EH (cell line): ENCODE results near the gene RBM48.
"Not testable (repeated sequence)": the region's sequence is repeated elsewhere in the genome, so short reads cannot be mapped to it uniquely, and the experiment has no call there.

Experiments
- DNase-seq: peaks from one replicate; pipeline ENCODE4 v3.0.0-alpha.2; 2015; ENCODE audit warnings: low read depth

Gene RBM48

DNA sequence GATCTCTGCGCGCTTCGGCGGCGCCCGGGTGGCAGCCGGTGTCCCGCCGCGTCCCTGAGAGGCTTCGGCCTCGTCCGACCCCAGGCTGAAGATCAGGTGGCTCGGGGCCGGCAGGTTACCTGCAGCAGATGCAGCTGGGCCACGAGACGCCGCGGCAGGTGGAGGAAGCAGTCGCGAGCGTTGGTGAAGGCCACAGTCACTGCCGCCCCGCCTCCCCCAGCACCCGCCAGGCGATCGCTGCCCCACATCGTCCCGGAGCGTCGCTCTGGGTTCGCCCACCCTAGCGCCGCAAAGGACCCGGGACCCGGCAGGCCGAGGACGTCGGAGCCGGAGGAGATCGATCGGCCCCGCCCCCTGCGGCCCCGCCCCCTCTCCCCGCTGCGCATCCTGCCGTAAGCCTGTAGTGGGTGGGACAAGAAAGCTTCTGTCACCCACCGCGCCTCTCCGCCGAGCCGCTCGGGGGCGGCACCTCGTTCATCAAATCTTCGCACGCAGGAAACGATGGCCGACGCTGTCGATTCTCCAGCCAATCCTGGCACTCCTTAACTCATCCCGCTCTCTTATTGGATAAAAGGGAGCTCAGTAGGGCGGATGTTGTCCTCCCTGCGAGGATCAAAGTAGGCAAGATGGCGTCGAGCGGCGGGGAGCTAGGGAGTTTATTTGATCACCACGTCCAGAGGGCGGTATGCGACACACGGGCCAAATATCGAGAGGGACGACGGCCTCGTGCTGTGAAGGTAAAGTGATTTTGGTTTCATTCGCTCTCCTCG is at the start of gene RBM48, which contains the start of gene PEX1:
Gene RBM48 (plus strand): TSS at position 608 of the 770 bp plus-strand sequence. CDS start 19 bp downstream, at position 627.
Gene PEX1 (minus strand): TSS at position 333 of the 770 bp plus-strand sequence. CDS start 85 bp downstream, at position 248.
- peak; percentile 99 for DNase-seq

DNA sequence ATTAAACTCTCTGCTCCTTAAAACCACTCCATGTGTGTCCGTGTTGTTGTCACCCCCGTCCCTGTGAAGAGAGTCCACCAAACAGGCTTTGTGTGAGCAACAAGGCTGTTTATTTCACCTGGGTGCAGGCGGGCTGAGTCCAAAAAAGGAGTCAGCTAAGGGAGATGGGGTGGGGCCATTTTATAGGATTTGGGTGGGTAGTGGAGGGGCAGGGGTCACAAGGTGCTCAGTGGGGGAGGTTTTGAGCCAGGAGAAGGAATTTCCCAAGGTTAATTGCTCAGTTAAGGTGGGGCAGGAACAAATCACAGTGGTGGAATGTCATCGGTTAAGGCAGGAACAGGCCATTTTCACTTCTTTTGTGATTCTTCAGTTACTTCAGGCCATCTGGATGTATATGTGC is 49.4 kb upstream of the RBM48 start:
- DNase-seq: not testable (repeated sequence)

- not testable (repeated sequence) for DNase-seq
Observed at GRCh38 chr7:92483624-92484023, 45.0 kb upstream of the RBM48 start.

GRCh38 chr7:92484226-92484625 is 44.4 kb upstream of the RBM48 start:
- not testable (repeated sequence) for DNase-seq

- DNase-seq: peak; percentile 3
Observed at GRCh38 chr7:92485267-92485892, 43.2 kb upstream of the RBM48 start.

DNA sequence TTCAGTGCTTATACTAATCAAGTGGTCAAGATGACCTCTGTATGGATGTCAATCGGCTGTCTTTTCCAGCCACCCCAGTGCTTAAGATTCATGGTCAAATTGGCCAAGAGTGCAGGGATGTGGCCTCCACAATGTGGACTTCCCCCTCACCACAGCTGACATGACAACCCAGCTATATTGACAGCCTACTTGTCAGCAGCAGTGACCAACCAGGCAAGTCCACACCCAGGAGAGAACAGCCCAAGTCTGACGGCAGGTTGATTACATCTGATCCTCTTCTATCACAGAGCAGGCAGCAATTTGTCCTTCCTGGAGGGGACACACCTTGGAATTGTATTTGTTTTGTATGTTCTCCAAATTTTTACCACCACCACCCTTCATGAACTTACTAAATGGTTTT is 42.6 kb upstream of the RBM48 start:
- no peak for DNase-seq

DNA sequence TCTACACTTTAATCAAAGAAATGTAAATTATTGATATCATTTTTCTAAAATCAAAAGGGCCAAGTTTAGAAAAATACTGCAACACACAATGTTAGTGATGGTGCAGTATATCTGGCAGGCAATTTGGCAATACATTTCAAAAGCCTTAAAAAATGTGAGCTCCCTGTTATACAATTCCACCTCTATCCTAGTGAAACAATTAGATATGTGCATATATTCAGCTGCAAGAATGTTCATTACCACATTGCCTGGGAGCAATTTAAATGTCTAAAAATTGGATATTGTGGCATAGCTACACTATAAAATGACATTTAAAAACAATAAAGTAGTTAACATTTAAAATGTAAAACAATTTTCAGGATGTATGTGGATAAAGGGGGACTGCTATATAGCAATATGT is 40.8 kb upstream of the RBM48 start:
- DNase-seq: no peak

- peak; percentile 3 for DNase-seq
Observed at GRCh38 chr7:92489634-92490033, 39.0 kb upstream of the RBM48 start.

- DNase-seq: peak; percentile 4
Observed at GRCh38 chr7:92496876-92497275, 31.7 kb upstream of the RBM48 start.

GRCh38 chr7:92498557-92498956 is 30.0 kb upstream of the RBM48 start:
- DNase-seq: no peak

DNA sequence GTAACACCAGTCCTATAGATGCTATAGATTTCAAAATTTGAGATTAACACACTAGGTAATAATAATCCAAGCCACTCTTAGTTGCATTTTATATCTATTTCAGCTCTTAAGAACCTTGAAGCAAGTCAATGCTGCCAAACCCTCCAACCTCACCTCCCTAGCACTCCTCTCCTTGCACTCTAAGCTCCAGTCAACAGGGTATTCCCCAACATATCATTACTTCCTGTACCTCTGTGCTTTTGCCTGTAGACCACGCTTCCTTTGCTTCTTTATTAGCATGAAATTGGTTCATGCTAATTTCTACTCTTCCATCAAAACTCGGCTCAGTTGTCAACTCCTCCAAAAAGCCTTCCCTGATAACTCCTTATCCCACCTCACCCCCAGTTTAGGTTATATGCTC is 24.8 kb upstream of the RBM48 start:
- DNase-seq: no peak

DNA sequence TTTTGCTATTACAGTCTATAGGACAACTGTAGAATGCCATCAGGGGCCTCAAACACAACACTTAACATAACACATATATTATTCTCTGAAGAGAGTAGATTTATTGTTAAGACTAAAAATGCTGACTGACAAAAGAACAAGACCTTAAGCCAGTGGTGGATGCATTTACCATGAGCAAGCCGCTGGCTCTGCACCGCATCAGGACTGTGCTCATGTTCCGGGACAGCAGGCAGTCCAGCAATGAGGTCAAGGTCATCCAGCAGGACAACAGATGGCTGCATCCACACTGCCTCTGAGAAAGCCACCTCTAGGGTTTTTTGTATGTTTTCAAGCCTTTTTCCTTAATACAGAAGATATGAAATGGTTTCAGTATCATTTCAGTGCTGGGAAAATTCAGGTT is 24.0 kb upstream of the RBM48 start:
- no peak for DNase-seq

DNA sequence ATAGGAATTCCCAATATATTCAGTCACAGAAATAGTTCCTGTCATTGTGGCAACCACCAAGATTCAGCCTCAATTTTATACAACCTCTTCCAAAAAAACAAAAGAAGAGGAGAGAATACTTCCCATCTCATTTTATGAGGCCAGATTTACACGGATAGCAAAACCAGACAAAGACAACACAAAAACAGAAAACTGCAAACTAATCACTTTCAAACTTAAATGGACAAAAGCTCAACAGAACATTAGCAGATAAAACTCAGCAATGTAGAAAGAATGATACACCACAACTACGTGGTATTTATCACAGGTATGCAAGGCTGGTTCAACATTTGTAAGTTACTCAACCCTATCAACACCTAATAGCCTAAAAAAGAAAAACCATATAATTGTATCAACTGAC is 22.2 kb upstream of the RBM48 start:
- DNase-seq: no peak

- no peak for DNase-seq
Observed at GRCh38 chr7:92508946-92509345, 19.6 kb upstream of the RBM48 start.

DNA sequence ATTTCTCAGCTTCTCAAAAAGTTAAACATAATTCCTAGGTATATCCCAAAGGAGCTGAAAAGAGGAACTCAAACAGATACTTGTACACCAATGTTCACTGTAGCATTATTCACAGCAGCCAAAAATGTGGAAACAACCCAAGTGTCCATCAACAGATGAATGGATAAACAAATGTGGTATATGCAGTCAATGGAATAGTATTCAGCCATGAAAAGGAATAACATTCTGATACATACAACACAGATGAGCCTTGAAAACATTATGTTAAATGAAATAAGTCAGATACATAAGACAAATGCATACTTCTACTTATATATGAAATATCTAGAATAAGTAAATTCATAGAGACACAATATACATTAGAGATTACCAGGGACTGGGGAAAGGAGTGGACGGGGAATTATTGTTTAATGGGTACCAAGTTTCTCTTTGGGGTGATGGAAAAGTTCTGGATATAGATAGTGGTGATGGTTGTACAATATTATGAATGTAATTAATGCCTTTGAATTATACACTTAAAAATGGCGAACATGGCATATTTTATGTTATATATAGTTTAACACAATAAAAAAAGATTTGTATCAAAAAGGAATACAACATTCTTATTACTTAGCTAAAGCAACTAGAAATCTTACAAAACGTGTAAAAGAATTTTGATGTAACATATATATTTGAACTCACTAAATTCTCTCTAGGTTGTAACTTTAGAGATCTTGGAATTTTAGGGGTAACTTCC is 15.3 kb upstream of the RBM48 start:
- DNase-seq: no peak

DNA sequence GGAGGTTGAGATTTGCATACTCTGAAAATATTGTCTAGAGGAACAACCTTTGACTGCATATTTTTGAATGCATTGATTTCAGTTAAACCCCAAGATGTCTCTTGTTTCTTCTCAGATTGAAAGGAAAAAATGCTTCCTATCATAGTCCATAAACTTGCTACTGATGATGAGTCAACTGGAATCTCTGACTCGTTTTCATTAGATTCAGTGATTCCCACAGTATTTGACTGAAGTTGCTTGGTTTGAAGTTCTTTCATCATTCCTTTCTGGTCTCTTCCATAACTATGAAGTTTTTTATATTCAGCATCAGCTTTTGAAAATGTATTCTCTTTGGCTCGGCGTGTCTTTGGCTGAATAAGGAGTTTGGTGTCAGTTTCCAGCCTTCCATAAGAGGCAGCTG is 11.0 kb upstream of the RBM48 start:
- peak; percentile 55 for DNase-seq

DNA sequence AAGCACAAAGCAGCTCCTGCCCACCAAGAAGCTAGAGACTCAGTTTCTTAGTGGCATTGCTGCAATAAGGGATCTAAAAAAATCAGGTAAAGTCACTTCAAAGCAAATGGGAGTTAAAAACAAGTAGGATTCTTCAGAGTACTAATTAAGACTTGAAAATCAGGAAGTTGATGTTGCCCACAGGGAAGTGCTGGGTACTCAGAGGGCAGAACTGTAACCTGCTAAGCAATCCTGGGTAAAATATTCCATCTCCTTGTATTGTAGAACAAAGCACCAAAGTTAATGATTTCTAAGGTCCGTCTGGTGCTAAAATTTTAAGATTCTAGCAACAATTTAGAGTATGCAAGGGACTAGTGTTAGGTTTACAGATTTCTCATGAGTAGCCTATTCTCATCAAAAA is 8.6 kb upstream of the RBM48 start:
- DNase-seq: no peak

DNA sequence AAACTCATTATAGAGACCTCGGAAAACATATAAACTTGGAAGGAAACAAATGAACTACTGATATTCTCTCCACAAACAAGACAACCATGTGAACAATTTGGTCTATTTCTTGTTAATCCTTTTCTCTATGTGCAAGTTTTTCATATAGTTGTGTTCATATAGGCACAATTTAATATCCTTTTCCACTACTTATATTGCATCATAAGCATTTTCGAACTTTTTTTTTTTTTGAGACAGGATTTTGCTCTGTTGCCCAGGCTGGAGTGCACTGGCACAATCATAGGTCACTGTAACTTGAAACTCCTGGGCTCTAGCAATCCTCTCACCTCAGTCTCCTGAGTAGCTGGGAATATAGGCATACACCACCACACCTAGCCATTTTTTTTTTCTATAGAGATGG is 5.5 kb upstream of the RBM48 start:
- no peak for DNase-seq

GRCh38 chr7:92527300-92528187 is 1.1 kb upstream of the RBM48 start:
- DNase-seq: peak; percentile 58

DNA sequence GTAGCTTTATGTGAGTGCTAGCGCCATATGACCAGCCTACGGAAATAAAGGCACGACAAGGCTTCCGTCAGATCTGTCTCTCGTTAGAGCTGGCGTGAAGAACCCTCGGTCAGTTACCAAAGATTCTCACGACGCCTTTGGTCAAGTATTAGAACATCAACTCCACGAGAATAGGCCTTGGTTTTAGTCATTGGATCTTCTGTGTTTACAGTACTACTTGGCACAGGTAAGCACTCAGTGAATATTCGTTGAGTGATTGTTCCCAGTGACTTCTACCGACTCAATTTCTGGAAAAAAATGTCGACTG is 316 bp downstream of the RBM48 start:
- no peak for DNase-seq

DNA sequence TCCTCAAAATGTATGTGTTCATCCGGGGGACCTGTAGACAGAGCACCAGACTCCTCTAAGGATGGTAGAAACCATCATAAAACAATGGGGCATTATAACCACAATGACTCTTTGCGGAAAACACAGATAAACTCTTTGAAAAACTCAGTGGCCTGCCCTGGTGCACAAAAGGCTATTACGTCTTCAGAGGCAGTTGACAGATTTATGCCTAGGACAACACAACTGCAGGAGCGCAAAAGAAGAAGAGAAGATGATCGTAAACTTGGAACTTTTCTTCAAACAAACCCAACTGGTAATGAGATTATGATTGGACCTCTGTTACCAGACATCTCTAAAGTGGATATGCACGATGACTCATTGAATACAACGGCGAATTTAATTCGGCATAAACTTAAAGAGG is 6.0 kb downstream of the RBM48 start:
- no peak for DNase-seq

- DNase-seq: not testable (repeated sequence)
Observed at GRCh38 chr7:92543542-92543941, 14.9 kb downstream of the RBM48 start.
